ENCODE data around the gene SUSD1. TPM values are rescaled to one million over a fixed set of nuclear protein-coding genes. Genes with fewer than 3 reads are reported as not detected.

The SUSD1 gene
- total and polyA plus RNA-seq, 9 of the 15 experiments (the other 6 are each of a cell fraction or from before 2014, with no cell fraction given): 10.9 to 44.4 (median 36.1) TPM

GRCh38 chr9:112094948-112095681 lies 80.0 kb downstream of the SUSD1 start (continued):
- TF ChIP-seq ZNF175 (CRISPR knock-in tag; IDR thresholded peaks at IDR 0.05; ENCODE audit: low read depth) (no peak), ETV5 (CRISPR knock-in tag; IDR thresholded peaks at IDR 0.05; ENCODE audit: low read depth) (no peak), EZH2 (IDR thresholded peaks at IDR 0.05; ENCODE audit: borderline replicate concordance, low read depth, low read length) (no peak), HIVEP1 (CRISPR knock-in tag; IDR thresholded peaks at IDR 0.05) (no peak), ZC3H4 (CRISPR knock-in tag; IDR thresholded peaks at IDR 0.05; ENCODE audit: borderline replicate concordance) (no peak), RAD51 (IDR thresholded peaks at IDR 0.05; ENCODE audit: borderline replicate concordance, low read depth) (no peak), NR4A1 (CRISPR knock-in tag; IDR thresholded peaks at IDR 0.05) (no peak), NR4A1 (tag; IDR thresholded peaks at IDR 0.05) (no peak), DPF2 (IDR thresholded peaks at IDR 0.05) (peak; percentile 62), NFIX (CRISPR knock-in tag; IDR thresholded peaks at IDR 0.05; ENCODE audit: low read depth) (no peak), THRB (CRISPR knock-in tag; conservative IDR thresholded peaks at IDR 0.05) (no peak), MGA (IDR thresholded peaks at IDR 0.05) (no peak), CREB3L1 (IDR thresholded peaks at IDR 0.05; ENCODE audit: borderline replicate concordance, low read depth) (no peak), TEAD1 (CRISPR knock-in tag; IDR thresholded peaks at IDR 0.05) (no peak)

All from K562 (cell line).